GM18868 (cell line): ENCODE results near the gene MS4A4A.

ENCODE experiments used
- ATAC-seq: cut with Tn5 transposase; IDR thresholded peaks from one replicate; pipeline ENCODE4 v1.9.1; 2021; ENCODE audit warnings: mild to moderate bottlenecking, moderate library complexity; ENCODE audit not compliant: unreplicated experiment

The MS4A4A gene

GRCh38 chr11:60345489-60345888 is 65.0 kb downstream of the MS4A4A start:
- ATAC-seq, result no peak

- ATAC-seq, result peak; percentile 64
Measured at GRCh38 chr11:60347084-60347797, 66.8 kb downstream of the MS4A4A start.

- ATAC-seq, result no peak
Measured at GRCh38 chr11:60348116-60348515, 67.7 kb downstream of the MS4A4A start.

DNA sequence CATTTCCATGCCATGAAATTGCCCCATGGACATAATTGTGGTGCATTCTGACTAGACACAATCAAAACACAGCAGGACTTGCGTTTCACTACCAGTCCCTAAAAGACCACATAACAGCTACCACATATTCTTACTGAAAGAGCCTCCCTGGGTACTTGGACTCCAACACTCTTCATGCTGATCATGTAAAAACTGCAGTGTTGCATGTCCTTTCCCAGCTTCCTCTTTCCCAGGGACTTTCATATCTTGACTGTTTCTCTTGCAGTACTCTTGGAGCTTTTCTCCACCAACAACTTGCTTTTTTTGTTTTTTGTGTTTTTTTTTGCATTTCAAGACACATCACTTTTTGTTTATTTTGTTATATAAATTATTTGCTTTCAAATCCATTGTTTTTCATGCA is 69.5 kb downstream of the MS4A4A start:
- no peak for ATAC-seq

DNA sequence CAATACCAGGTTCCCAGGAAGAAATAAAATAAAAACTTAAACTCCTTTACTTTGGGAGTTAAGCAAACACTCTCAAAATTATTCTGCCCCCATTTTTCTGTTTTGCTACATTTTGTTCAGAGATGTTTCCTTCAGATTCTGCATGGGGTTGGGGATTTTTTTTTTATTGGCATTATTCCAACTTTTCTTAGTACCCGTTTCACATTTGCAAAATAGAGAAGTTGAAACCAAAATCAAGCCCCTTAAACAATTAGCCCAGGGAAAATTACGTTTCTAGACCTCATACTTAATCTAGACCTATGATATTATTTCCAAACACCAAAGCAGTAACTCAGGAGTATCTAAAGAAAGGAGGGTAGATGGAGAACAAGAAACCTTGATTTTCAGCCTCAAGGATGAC is 77.3 kb downstream of the MS4A4A start:
- no peak for ATAC-seq
